Peyer's patch (tissue), 4 donors: ENCODE measurements around the gene IMPACT. TPM values are rescaled to one million over a fixed set of nuclear protein-coding genes. Genes with fewer than 3 reads are reported as not detected.
A peak's percentile ranks its signal among the peaks of the same experiment; 100 is the strongest.

Experiments used
- DNase-seq, 3 donors: peaks; one replicate each; pipeline ENCODE4 v3.0.0-alpha.2; 2017 to 2019
- H3K27ac ChIP-seq, 4 donors: fragments of 200-600 bp; sonication (generic); one replicate each; pipeline ENCODE4 v1.5.1; 2016 to 2019
- H3K27me3 ChIP-seq, 2 donors: fragments of 200-600 bp; sonication (generic); one replicate each; pipeline ENCODE4 v1.5.1; 2019
- H3K36me3 ChIP-seq, 3 donors: fragments of 200-600 bp; sonication (generic); one replicate each; pipeline ENCODE4 v1.5.1; 2016 to 2019
- H3K4me1 ChIP-seq, 4 donors: fragments of 200-600 bp; sonication (generic); one replicate each; pipeline ENCODE4 v1.5.1; 2016 to 2019
- H3K4me3 ChIP-seq, 4 donors: fragments of 200-600 bp; sonication (generic); 1 replicate in 3 of 4; 2 replicates in 1 of 4; pipeline ENCODE4 v1.5.1; 2016 to 2019; ENCODE audit warnings: mild to moderate bottlenecking in 1 of 4
- H3K9me3 ChIP-seq, 4 donors: fragments of 200-600 bp; sonication (generic); one replicate each; pipeline ENCODE4 v1.5.1; 2016 to 2019; ENCODE audit warnings: mild to moderate bottlenecking in 1 of 4
- CTCF ChIP-seq, 6 experiments: fragments of 450-650 bp in 4 of 6; fragments of 200-600 bp in 2 of 6; sonication (generic) in 1 of 6; IDR thresholded peaks; one replicate each; pipeline ENCODE4 v1.5.1; 2017 to 2019; ENCODE audit warnings: antibody characterized with exemption in 6 of 6, mild to moderate bottlenecking in 3 of 6, moderate library complexity in 1 of 6
- POLR2A ChIP-seq, 2 donors: fragments of 450-650 bp; IDR thresholded peaks; one replicate each; pipeline ENCODE4 v1.5.1; 2017; ENCODE audit warnings: antibody characterized with exemption in 2 of 2, mild to moderate bottlenecking in 2 of 2, moderate library complexity in 2 of 2
- total RNA-seq, 4 donors: library from RNA; depleted of rRNA; stranded (reverse); fragments of >200 nt; gene quantifications; one replicate each; pipeline ENCODE4 v1.1.0, GENCODE V29; 2016

IMPACT gene
- total RNA-seq, 4 donors from 2014 or later = 10.3 to 18.2 (median 13.8) TPM

- Histone ChIP-seq H3K9me3 (no peaks in the 10 kb centered on the region), H3K4me1 (no peaks in the 10 kb centered on the region), H3K36me3 (no peaks in the 10 kb centered on the region), H3K27ac (no peak overlapping the region), H3K27me3 (no peaks in the 10 kb centered on the region), H3K4me3 (no peak overlapping the region)
- no peak for DNase-seq
- TF ChIP-seq POLR2A (IDR thresholded peaks at IDR 0.05) (no peak), CTCF (IDR thresholded peaks at IDR 0.05) (peak in 1 of 6 experiments; percentile 21)
These were observed 13.3 kb upstream of the IMPACT start for GRCh38 chr18:24413148-24413547.

- Histone ChIP-seq H3K4me3 (no peak overlapping the region), H3K9me3 (no peaks in the 10 kb centered on the region), H3K36me3 (no peaks in the 10 kb centered on the region), H3K4me1 (no peaks in the 10 kb centered on the region), H3K27ac (no peak overlapping the region), H3K27me3 (no peaks in the 10 kb centered on the region)
- DNase-seq = no peak
- TF ChIP-seq CTCF (IDR thresholded peaks at IDR 0.05) = no peak
- no peak for TF ChIP-seq POLR2A (IDR thresholded peaks at IDR 0.05)
These were observed 12.0 kb upstream of the IMPACT start for GRCh38 chr18:24414349-24415003.

DNA sequence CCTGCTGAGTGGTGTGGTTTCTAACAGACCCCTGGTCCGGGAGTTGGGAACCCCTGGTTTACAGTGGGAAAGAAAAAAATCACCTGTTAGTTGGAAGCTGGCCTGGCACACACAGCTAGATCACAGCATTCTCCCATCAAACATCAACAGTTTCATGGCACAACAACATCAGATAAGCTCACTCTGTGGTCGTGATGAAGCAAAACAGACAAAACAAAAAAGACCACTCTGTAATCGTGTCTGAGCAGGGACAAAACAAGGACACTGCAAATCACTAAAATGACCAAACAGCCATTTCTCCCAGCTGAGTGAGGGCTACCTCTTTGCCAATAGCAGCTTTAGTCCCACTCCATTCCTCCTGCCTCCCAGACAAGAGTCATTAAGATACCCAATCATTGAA lies 9.0 kb upstream of the IMPACT start:
- H3K9me3 ChIP-seq = no peaks in the 10 kb centered on the region
- no peak for TF ChIP-seq POLR2A (IDR thresholded peaks at IDR 0.05)
- TF ChIP-seq CTCF (IDR thresholded peaks at IDR 0.05) = no peak
- DNase-seq = no peak
- H3K27me3 ChIP-seq = no peaks in the 10 kb centered on the region
- H3K4me1 ChIP-seq = no peaks in the 10 kb centered on the region
- H3K27ac ChIP-seq = no peak overlapping the region
- no peaks in the 10 kb centered on the region for H3K36me3 ChIP-seq
- no peak overlapping the region for H3K4me3 ChIP-seq

GRCh38 chr18:24420551-24420950 lies 5.9 kb upstream of the IMPACT start:
- H3K27me3 ChIP-seq = no peaks in the 10 kb centered on the region
- no peaks in the 10 kb centered on the region for H3K36me3 ChIP-seq
- H3K4me1 ChIP-seq = no peaks in the 10 kb centered on the region
- TF ChIP-seq POLR2A (IDR thresholded peaks at IDR 0.05) = no peak
- TF ChIP-seq CTCF (IDR thresholded peaks at IDR 0.05) = no peak
- no peak for DNase-seq
- H3K4me3 ChIP-seq = no peak overlapping the region
- H3K9me3 ChIP-seq = no peaks in the 10 kb centered on the region
- H3K27ac ChIP-seq = no peak overlapping the region

- Histone ChIP-seq H3K27me3 (no peaks in the 10 kb centered on the region), H3K36me3 (no peaks in the 10 kb centered on the region), H3K27ac (no peak overlapping the region), H3K4me1 (no peaks in the 10 kb centered on the region), H3K4me3 (no peak overlapping the region), H3K9me3 (no peaks in the 10 kb centered on the region)
- no peak for DNase-seq
- TF ChIP-seq POLR2A (IDR thresholded peaks at IDR 0.05) = no peak
- TF ChIP-seq CTCF (IDR thresholded peaks at IDR 0.05) = no peak
These were observed 4.6 kb upstream of the IMPACT start for GRCh38 chr18:24421831-24422230.

DNA sequence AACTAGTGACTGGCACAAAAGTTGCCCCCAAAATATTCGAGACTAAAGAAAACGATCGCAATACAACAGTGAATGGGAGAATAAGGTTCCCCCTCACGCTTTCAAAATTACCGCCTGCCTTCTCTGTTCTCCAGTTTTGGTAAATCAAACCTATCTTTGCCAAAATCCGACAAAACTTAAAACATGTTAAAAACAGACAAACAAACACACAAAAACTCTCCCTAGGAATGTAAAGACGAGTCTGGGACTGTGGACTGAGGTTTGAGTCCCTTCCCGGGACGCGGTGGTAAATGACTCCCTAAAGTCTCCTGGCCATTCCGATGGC lies 435 bp upstream of the IMPACT start:
- TF ChIP-seq CTCF (IDR thresholded peaks at IDR 0.05) = no peak
- no peak for TF ChIP-seq POLR2A (IDR thresholded peaks at IDR 0.05)
- no peaks in the 10 kb centered on the region for H3K36me3 ChIP-seq
- peak overlapping the region; percentile 77 to 92 (median 86) for H3K4me3 ChIP-seq
- peak overlapping the region; percentile 47 to 79 (median 77) for H3K27ac ChIP-seq
- peaks cover 0 to 6% (median 0%) of the 10 kb centered on the region in 4 donors for H3K4me1 ChIP-seq
- no peak for DNase-seq
- no peaks in the 10 kb centered on the region for H3K9me3 ChIP-seq
- H3K27me3 ChIP-seq = no peaks in the 10 kb centered on the region
